ENCODE results near the gene GCLM.

GRCh38 chr1:93876244-93876643 is 33.0 kb downstream of the GCLM start:
- TF ChIP-seq MAX (IDR thresholded peaks at IDR 0.05; ENCODE audit: insufficient read depth, insufficient read length) (no peak), CTCF (IDR thresholded peaks at IDR 0.05; ENCODE audit: extremely low read depth in 1 of 2, insufficient read depth in 1 of 2, low read depth in 1 of 2, low read length in 2 of 2) (no peak), EZH2 (IDR thresholded peaks at IDR 0.05; ENCODE audit: borderline replicate concordance, low read depth, low read length, severe bottlenecking) (no peak), POLR2A (IDR thresholded peaks at IDR 0.05; ENCODE audit: low read depth, low read length) (no peak), JUN (IDR thresholded peaks at IDR 0.05; ENCODE audit: borderline replicate concordance, insufficient read depth, insufficient read length, low read depth) (no peak), POLR2AphosphoS5 (IDR thresholded peaks at IDR 0.05; ENCODE audit: insufficient read depth, low read depth, low read length) (no peak), MYC (IDR thresholded peaks at IDR 0.05; ENCODE audit: low read depth, low read length) (no peak), FOS (IDR thresholded peaks at IDR 0.05; ENCODE audit: borderline replicate concordance, insufficient read depth, low read length) (no peak), GATA2 (IDR thresholded peaks at IDR 0.05; ENCODE audit: insufficient read depth, insufficient read length, low read depth, low read length) (no peak)
